HG03469 (cell line): Measurements from ENCODE around the gene AJAP1.
"Not testable (repeated sequence)": the region's sequence is repeated elsewhere in the genome, so short reads cannot be mapped to it uniquely, and the experiment has no call there.

Experiments used
- ATAC-seq: cut with Tn5 transposase; IDR thresholded peaks from one replicate; pipeline ENCODE4 v1.9.1; 2021; ENCODE audit warnings: mild to moderate bottlenecking, moderate library complexity, moderate number of reproducible peaks; ENCODE audit not compliant: unreplicated experiment

Gene AJAP1

GRCh38 chr1:4653796-4654725 is at the start of gene AJAP1:
TSS of gene AJAP1 (plus strand) at chr1:4654609. CDS start at chr1:4655426, 817 bp downstream.
- ATAC-seq = no peak

GRCh38 chr1:4605158-4605557 is 49.3 kb upstream of the AJAP1 start:
- ATAC-seq = no peak

GRCh38 chr1:4611563-4612341 is 42.7 kb upstream of the AJAP1 start:
- no peak for ATAC-seq

- no peak for ATAC-seq
Measured at GRCh38 chr1:4612991-4613390, 41.4 kb upstream of the AJAP1 start.

- ATAC-seq = no peak
Measured at GRCh38 chr1:4613606-4614370, 40.6 kb upstream of the AJAP1 start.

- no peak for ATAC-seq
Measured at GRCh38 chr1:4614371-4615137, 39.9 kb upstream of the AJAP1 start.

GRCh38 chr1:4615138-4615470 is 39.3 kb upstream of the AJAP1 start:
- no peak for ATAC-seq

GRCh38 chr1:4615501-4615900 is 38.9 kb upstream of the AJAP1 start:
- no peak for ATAC-seq

- ATAC-seq = no peak
Measured at GRCh38 chr1:4616831-4617465, 37.5 kb upstream of the AJAP1 start.

- ATAC-seq = no peak
Measured at GRCh38 chr1:4617506-4617905, 36.9 kb upstream of the AJAP1 start.

GRCh38 chr1:4618827-4619226 is 35.6 kb upstream of the AJAP1 start:
- ATAC-seq = not testable (repeated sequence)

GRCh38 chr1:4621646-4622045 is 32.8 kb upstream of the AJAP1 start:
- no peak for ATAC-seq

- ATAC-seq = no peak
Measured at GRCh38 chr1:4622821-4623220, 31.6 kb upstream of the AJAP1 start.

- no peak for ATAC-seq
Measured at GRCh38 chr1:4624141-4624715, 30.2 kb upstream of the AJAP1 start.

GRCh38 chr1:4624801-4625200 is 29.6 kb upstream of the AJAP1 start:
- ATAC-seq = no peak

GRCh38 chr1:4626061-4626460 is 28.3 kb upstream of the AJAP1 start:
- ATAC-seq = no peak

GRCh38 chr1:4626560-4627319 is 27.7 kb upstream of the AJAP1 start:
- ATAC-seq = no peak

- no peak for ATAC-seq
Measured at GRCh38 chr1:4627353-4627752, 27.1 kb upstream of the AJAP1 start.

GRCh38 chr1:4628992-4629391 is 25.4 kb upstream of the AJAP1 start:
- no peak for ATAC-seq
